ENCODE results near the gene SLIT1. TPM values are rescaled to one million over a fixed set of nuclear protein-coding genes. Genes with fewer than 3 reads are reported as not detected.

The SLIT1 gene
- total RNA-seq, 1 donor from 2014 or later: 10.6 TPM

- no peak for TF ChIP-seq CTCF (conservative IDR thresholded peaks at IDR 0.05)
- H3K4me3 Mint-ChIP-seq: no peak overlapping the region
- H3K9me3 Mint-ChIP-seq: no peaks in the 10 kb centered on the region
- peaks cover 45% of the 10 kb centered on the region for H3K27me3 Mint-ChIP-seq (ENCODE audit: low read depth)
- H3K36me3 Mint-ChIP-seq (ENCODE audit: low read depth): no peaks in the 10 kb centered on the region
- no peak for DNase-seq (ENCODE audit: low read depth, low spot score)
- H3K4me1 Mint-ChIP-seq: peaks cover 35% of the 10 kb centered on the region
- no peak overlapping the region for H3K27ac Mint-ChIP-seq (ENCODE audit: unreplicated experiment)
Measured at GRCh38 chr10:97192952-97193435, 7.2 kb upstream of the SLIT1 start.

GRCh38 chr10:97190450-97190849 lies 4.7 kb upstream of the SLIT1 start:
- Mint-ChIP-seq H3K27ac (ENCODE audit: unreplicated experiment) (no peak overlapping the region), H3K4me1 (peaks cover 20% of the 10 kb centered on the region), H3K36me3 (ENCODE audit: low read depth) (no peaks in the 10 kb centered on the region), H3K4me3 (peak overlapping the region; percentile 23), H3K27me3 (ENCODE audit: low read depth) (peaks cover 49% of the 10 kb centered on the region), H3K9me3 (no peaks in the 10 kb centered on the region)
- TF ChIP-seq CTCF (conservative IDR thresholded peaks at IDR 0.05): no peak
- DNase-seq (ENCODE audit: low read depth, low spot score): no peak

- Mint-ChIP-seq H3K9me3 (no peaks in the 10 kb centered on the region), H3K4me3 (no peak overlapping the region), H3K27me3 (ENCODE audit: low read depth) (peaks cover 62% of the 10 kb centered on the region), H3K36me3 (ENCODE audit: low read depth) (no peaks in the 10 kb centered on the region), H3K27ac (ENCODE audit: unreplicated experiment) (no peak overlapping the region), H3K4me1 (peaks cover 31% of the 10 kb centered on the region)
- no peak for TF ChIP-seq CTCF (conservative IDR thresholded peaks at IDR 0.05)
- no peak for DNase-seq (ENCODE audit: low read depth, low spot score)
Measured at GRCh38 chr10:97188261-97188711, 2.5 kb upstream of the SLIT1 start.

GRCh38 chr10:97186911-97187310 lies 1.2 kb upstream of the SLIT1 start:
- Mint-ChIP-seq H3K4me3 (peak overlapping the region; percentile 39), H3K27ac (ENCODE audit: unreplicated experiment) (no peak overlapping the region), H3K36me3 (ENCODE audit: low read depth) (no peaks in the 10 kb centered on the region), H3K27me3 (ENCODE audit: low read depth) (peaks cover 69% of the 10 kb centered on the region), H3K4me1 (peaks cover 29% of the 10 kb centered on the region), H3K9me3 (no peaks in the 10 kb centered on the region)
- no peak for TF ChIP-seq CTCF (conservative IDR thresholded peaks at IDR 0.05)
- DNase-seq (ENCODE audit: low read depth, low spot score): no peak

- H3K27me3 Mint-ChIP-seq (ENCODE audit: low read depth): peaks cover 80% of the 10 kb centered on the region
- H3K36me3 Mint-ChIP-seq (ENCODE audit: low read depth): no peaks in the 10 kb centered on the region
- DNase-seq (ENCODE audit: low read depth, low spot score): no peak
- peaks cover 31% of the 10 kb centered on the region for H3K4me1 Mint-ChIP-seq
- TF ChIP-seq CTCF (conservative IDR thresholded peaks at IDR 0.05): no peak
- H3K4me3 Mint-ChIP-seq: peak overlapping the region; percentile 85
- no peak overlapping the region for H3K27ac Mint-ChIP-seq (ENCODE audit: unreplicated experiment)
- H3K9me3 Mint-ChIP-seq: no peaks in the 10 kb centered on the region
Measured at GRCh38 chr10:97184971-97185325, 811 bp downstream of the SLIT1 start.

GRCh38 chr10:97183314-97183713 lies 2.4 kb downstream of the SLIT1 start:
- peak overlapping the region; percentile 28 for H3K4me3 Mint-ChIP-seq
- peaks cover 33% of the 10 kb centered on the region for H3K4me1 Mint-ChIP-seq
- H3K36me3 Mint-ChIP-seq (ENCODE audit: low read depth): no peaks in the 10 kb centered on the region
- DNase-seq (ENCODE audit: low read depth, low spot score): no peak
- no peak overlapping the region for H3K27ac Mint-ChIP-seq (ENCODE audit: unreplicated experiment)
- H3K9me3 Mint-ChIP-seq: no peaks in the 10 kb centered on the region
- peaks cover 83% of the 10 kb centered on the region for H3K27me3 Mint-ChIP-seq (ENCODE audit: low read depth)
- no peak for TF ChIP-seq CTCF (conservative IDR thresholded peaks at IDR 0.05)

All from neural crest cell (in vitro differentiated cells).